Stimulated activated CD8-positive, alpha-beta memory T cell treated with anti-CD3 and anti-CD28 coated beads, Interleukin-15, amount 100 ng/mL, for 48 hours (primary cell): ENCODE results near the gene RPH3AL.
"Not testable (repeated sequence)": the region's sequence is repeated elsewhere in the genome, so short reads cannot be mapped to it uniquely, and the experiment has no call there.

Experiments
- DNase-seq, 2 donors: peaks; one replicate each; pipeline ENCODE4 v3.0.0-alpha.2; 2020; ENCODE audit warnings: low read depth in 2 of 2

RPH3AL gene

DNA sequence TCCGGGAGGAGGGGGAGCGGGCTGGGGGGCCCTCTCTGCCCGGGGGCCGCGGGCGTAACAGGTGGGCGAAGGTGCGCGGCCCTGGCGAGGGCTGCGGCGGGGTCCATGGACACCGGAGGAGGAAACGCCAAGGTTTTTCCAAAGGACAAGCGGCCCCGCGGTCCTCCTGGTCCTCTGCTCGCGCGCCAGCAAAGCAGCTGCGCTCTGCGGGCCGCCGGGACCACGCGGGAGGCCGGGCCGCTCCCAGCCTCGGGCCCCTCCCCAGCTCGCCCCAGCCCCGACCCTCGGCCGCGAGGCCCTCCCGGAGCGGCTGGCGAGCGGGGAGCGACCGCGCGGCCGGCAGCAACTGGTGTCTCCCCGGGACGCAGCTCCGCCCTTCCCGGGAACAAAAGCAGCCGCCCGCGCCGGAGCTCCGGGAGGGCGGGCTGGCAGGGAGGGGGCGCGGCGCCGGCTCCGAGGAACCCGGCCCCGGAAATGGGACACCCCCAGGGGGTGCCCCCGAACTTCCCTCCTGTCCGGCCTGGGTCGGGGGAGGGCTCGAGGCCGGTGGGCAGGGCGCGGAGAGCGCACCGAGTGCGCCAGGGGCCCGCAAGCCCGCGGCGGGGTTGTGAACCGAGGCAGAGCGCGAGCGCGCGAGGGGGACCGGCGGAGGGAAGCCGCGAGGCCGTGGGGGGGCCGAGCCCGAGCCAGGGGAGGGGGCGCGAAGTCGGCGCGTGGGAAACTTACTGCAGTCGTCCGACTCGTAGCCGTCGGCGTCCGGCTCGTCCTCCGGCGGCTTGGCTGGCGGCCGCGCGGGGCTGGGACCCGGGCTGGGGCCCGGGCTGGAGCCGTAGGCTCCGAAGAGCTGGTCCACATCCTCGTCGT is 172.0 kb downstream of the RPH3AL start:
- DNase-seq = no peak

- no peak for DNase-seq
These were observed 172.7 kb downstream of the RPH3AL start for GRCh38 chr17:179781-180380.

DNA sequence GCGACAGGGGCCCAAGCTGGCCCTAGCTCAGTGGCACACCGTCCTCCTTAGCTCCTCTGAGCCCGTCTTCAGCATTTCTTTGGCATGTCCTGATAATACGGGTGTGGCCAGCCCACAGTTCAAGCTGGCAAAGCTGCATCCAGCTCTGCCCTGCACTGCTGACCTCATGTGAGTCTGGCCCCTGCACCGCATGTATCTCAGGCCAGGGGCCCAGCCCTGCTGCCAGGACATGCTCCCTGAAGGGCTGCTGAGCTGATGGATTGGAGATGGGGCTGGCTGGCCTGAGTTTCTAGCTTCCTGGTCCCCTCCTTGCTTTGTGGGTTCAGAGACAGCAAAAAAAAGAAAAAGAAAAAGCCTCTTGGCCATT is 173.6 kb downstream of the RPH3AL start:
- no peak for DNase-seq

- no peak for DNase-seq
These were observed 174.1 kb downstream of the RPH3AL start for GRCh38 chr17:178292-179065.

- DNase-seq = no peak
These were observed 174.8 kb downstream of the RPH3AL start for GRCh38 chr17:177762-178161.

GRCh38 chr17:177155-177554 is 175.5 kb downstream of the RPH3AL start:
- no peak for DNase-seq

DNA sequence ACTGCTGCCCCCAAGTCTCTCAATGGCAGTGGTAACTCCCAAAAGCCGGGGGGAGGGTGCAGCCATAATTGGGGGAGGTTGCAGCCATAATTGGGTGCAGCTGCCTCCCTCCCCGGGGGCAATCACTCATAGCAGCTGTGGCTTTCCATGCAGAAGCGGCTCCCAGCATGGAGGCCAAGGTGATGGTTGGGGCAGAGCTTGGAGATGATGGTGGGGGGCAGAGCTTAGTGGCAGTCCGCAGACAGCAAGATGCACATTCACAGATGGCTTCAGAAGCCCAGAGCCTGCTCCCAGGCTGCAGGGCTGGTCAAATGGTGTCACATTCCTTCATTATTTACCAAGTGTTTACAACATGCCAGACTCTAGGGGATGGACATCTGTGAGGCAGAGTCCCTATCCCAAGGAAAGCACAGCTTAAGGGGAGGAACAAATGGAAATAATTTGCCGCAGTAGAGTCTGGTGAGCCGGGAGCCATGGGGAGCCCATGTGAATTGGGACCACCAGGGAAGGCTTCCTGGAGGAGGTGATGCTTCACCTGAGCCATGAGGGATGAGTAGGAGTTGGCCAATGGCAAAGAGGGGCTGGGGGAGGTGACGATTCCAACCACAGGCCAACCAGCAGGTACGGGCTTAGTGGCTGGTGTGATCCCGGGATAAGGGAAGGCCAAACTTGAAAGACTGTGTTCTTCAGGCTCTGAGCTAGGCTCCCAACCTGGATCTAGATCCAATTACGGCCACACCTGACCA is 179.3 kb downstream of the RPH3AL start:
- DNase-seq = no peak

GRCh38 chr17:172401-172800 is 180.2 kb downstream of the RPH3AL start:
- no peak for DNase-seq

GRCh38 chr17:171871-172270 is 180.7 kb downstream of the RPH3AL start:
- DNase-seq = no peak

DNA sequence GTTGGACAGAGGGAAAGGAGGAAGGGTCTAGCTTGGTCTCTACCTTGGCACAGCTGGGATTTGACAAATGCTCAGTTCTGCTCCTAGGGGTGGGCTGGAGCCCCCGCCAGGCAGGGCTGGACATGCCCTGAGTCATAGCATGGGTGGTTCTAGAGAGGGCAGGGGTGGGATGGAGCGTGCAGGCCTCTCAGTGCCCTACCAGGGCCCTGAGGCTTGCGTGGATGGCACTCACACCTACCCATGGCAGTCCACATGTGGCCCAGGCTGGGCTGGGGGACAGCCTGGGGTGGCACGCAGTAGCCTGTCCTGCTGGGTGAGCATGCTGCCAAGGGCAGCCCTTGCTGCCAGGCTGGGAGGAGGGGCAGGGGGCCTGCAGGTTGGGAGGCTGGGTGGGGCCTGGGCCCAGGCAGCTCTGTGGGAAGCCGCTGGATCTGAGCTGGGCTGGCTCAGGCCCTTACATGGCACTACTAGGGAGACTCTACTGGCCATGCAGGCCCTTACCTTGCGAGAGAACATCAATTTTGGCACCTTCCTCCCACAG is 182.4 kb downstream of the RPH3AL start:
- no peak for DNase-seq

- not testable (repeated sequence) for DNase-seq
These were observed 184.0 kb downstream of the RPH3AL start for GRCh38 chr17:168614-169013.

DNA sequence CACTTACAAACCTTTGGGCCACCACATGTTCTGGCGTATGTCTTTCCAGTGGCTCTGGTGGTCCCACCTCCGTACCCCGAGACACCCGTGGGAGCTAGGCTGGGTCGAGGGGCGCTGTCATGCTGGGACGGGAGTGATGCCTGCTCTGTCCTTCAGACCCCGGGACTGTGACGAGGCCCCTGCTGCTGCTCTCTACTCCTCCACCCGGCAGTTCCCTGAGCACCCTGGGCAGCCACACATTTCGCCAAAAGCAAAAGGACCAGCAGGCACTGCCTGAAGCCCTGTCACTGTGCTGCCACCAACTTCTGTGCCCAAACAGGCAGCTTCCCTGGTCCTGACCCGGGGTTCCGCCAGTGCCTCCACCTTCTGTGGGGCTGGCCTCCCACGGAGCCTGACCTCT is 186.7 kb downstream of the RPH3AL start:
- DNase-seq = no peak

GRCh38 chr17:164303-165235 is 188.0 kb downstream of the RPH3AL start:
- DNase-seq = no peak

GRCh38 chr17:163514-164098 is 189.0 kb downstream of the RPH3AL start:
- DNase-seq = no peak

DNA sequence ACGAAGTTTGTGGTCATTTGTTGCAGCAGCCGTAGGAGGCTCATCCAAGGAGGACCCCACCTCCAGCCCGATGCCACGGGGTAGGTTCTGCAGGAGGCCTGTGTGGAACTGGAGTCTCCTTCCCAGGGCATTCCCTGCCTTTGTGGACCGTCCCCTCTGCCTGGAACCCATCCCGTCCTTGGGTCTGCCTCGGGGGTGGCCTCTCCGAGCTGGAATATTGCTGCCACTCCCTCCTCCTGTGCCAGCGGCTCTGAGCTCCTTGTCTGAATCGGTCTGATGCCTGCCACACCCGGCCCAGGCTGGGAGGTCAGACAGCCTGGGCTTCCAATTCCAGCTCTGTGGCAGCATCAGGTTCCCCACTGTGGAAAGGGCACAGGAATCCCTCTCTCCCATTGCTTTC is 189.9 kb downstream of the RPH3AL start:
- no peak for DNase-seq
